MV-4-11 (cell line): ENCODE results near the gene SGO2.
"Not testable (repeated sequence)": the region's sequence is repeated elsewhere in the genome, so short reads cannot be mapped to it uniquely, and the experiment has no call there.

Source experiments
- DNase-seq: peaks from one replicate; lab custom pipeline; 2025; lab: John Stamatoyannopoulos, UW

Gene SGO2

GRCh38 chr2:200515155-200515554 lies 10.9 kb upstream of the SGO2 start:
- no peak for DNase-seq

GRCh38 chr2:200523158-200523557 lies 2.8 kb upstream of the SGO2 start:
- no peak for DNase-seq

GRCh38 chr2:200523604-200524003 lies 2.4 kb upstream of the SGO2 start:
- no peak for DNase-seq

- DNase-seq, result no peak
Observed at GRCh38 chr2:200525066-200525465, 941 bp upstream of the SGO2 start.

GRCh38 chr2:200525551-200525881 lies 491 bp upstream of the SGO2 start:
- DNase-seq, result no peak

GRCh38 chr2:200528228-200528627 lies 2.2 kb downstream of the SGO2 start:
- DNase-seq, result no peak

GRCh38 chr2:200533754-200534153 lies 7.7 kb downstream of the SGO2 start:
- DNase-seq, result no peak

GRCh38 chr2:200534572-200534971 lies 8.6 kb downstream of the SGO2 start:
- no peak for DNase-seq

- DNase-seq, result no peak
Observed at GRCh38 chr2:200538139-200538538, 12.1 kb downstream of the SGO2 start.

GRCh38 chr2:200540793-200541192 lies 14.8 kb downstream of the SGO2 start:
- DNase-seq, result no peak

- DNase-seq, result not testable (repeated sequence)
Observed at GRCh38 chr2:200566596-200566995, 40.6 kb downstream of the SGO2 start.

GRCh38 chr2:200567932-200568331 lies 41.9 kb downstream of the SGO2 start:
- DNase-seq, result no peak

GRCh38 chr2:200575957-200576356 lies 50.0 kb downstream of the SGO2 start:
- DNase-seq, result no peak

GRCh38 chr2:200577027-200577426 lies 51.0 kb downstream of the SGO2 start:
- DNase-seq, result no peak

- DNase-seq, result peak; percentile 39
Observed at GRCh38 chr2:200578778-200579177, 52.8 kb downstream of the SGO2 start.

GRCh38 chr2:200584639-200585038 lies 58.6 kb downstream of the SGO2 start:
- DNase-seq, result no peak

GRCh38 chr2:200585340-200585729 lies 59.3 kb downstream of the SGO2 start:
- DNase-seq, result no peak

GRCh38 chr2:200585730-200586643 lies 60.0 kb downstream of the SGO2 start, which contains the start of gene AOX1:
Gene AOX1 (plus strand): TSS chr2:200586014. CDS start chr2:200586109, 95 bp downstream.
- DNase-seq, result no peak

GRCh38 chr2:200586644-200586975 lies 60.6 kb downstream of the SGO2 start:
- DNase-seq, result no peak

GRCh38 chr2:200587007-200587616 lies 61.1 kb downstream of the SGO2 start:
- no peak for DNase-seq

GRCh38 chr2:200588076-200588678 lies 62.2 kb downstream of the SGO2 start:
- no peak for DNase-seq

GRCh38 chr2:200590090-200590489 lies 64.1 kb downstream of the SGO2 start:
- DNase-seq, result no peak

GRCh38 chr2:200591308-200591707 lies 65.3 kb downstream of the SGO2 start:
- DNase-seq, result no peak
